GM18517 (cell line): ENCODE results near the gene CFHR5.
"Not testable (repeated sequence)": the region's sequence is repeated elsewhere in the genome, so short reads cannot be mapped to it uniquely, and the experiment has no call there.

Experiments used
- ATAC-seq: cut with Tn5 transposase; IDR thresholded peaks from one replicate; pipeline ENCODE4 v1.9.1; 2021; ENCODE audit warnings: mild to moderate bottlenecking, moderate library complexity; ENCODE audit not compliant: unreplicated experiment

The CFHR5 gene

DNA sequence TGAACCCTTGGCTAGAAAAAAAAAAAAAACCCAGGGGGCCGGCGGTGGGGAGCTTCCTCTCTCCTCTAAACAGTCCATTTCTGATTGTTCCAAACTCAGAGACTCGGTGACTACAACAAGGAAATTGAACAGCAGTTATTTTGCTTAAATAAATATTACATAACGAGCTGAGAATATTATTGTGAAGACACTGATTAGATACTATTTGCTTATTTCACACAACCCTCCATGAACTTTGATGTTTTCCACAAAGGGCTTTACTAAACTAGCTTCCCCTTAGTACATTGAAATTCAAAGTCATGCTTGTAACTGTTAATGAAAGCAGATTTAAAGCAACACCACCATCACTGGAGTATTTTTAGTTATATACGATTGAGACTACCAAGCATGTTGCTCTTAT is at the start of gene CFHR5:
CFHR5 (plus strand) TSS at position 279 of the 400 bp plus-strand sequence; CDS start at position 388, 109 bp downstream.
- no peak for ATAC-seq

DNA sequence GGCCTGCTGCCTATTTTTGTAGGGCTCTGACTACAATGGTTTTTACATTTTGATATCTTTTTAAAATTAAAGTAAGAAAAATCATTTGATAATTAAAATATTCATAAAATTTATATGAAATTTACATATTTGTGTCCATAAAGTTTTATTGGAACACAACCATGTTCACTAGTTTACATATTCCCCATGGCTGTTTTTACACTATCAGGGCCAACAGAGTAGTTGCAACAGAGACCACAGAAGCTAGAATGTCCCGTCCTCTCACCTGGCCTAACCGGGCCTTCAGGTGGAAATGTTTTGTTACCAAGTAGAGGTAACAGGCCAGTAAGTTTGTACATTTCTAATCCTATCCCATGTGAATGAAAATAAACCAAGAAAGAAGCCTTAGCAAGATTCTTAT is 44.5 kb upstream of the CFHR5 start:
- not testable (repeated sequence) for ATAC-seq

DNA sequence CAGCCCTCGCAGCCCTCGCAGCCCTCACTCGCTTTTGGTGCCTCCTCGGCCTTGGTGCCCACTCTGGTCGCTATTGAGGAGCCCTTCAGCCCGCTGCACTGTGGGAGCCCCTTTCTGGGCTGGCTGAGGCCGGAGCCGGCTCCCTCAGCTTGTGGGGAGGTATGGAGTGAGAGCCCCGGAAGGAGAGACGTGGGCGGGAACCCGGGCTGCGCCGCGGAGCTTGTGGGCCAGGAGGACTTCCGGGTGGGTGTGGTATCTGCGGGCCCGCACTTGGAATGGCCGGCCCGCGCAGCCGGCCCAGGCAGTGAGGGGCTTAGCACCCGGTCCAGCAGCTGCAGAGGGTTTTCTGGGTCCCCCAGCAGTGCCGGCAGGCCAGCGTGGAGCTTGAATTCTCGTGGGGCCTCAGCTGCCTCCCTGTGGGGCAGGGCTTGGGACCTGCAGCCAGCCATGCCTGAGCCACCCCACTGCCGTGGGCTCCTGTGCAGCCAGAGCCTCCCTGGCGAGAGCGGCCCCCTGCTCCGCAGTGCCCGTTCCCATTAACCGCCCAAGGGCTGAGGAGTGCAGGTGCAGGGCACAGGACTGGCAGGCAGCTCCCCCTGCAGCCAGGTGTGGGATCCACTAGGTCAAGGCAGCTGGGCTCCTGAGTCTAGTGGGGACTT is 43.7 kb upstream of the CFHR5 start:
- ATAC-seq, result no peak

DNA sequence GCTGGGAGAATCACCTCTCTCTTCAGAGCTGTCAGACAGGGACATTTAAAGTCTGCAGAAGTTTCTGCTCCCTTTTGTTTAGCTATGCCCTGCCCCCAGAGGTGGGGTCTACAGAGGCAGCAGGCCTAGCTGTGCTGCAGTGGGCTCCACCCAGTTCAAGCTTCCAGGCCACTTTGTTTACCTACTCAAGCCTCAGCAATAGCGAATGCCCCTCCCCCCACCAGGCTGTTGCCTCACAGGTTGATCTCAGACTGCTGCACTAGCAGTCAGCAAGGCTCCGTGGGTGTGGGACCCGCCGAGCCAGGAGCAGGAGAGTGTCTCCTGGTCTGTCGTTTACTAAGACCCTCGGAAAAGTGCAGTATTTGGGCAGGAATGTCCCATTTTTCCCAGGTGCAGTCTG is 35.9 kb upstream of the CFHR5 start:
- ATAC-seq, result not testable (repeated sequence)

DNA sequence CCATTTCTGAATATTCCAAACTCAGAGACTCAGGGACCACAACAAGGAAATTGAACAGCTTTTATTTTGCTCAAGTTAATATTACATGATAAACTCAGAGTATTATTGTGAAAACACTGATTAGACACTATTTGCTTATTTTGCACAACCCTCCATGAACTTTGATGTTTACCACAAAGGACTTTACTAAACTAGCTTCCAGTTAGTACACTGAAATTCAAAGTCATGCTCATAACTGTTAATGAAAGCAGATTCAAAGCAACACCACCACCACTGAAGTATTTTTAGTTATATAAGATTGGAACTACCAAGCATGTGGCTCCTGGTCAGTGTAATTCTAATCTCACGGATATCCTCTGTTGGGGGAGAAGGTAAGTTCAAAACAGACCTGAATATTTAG is 33.8 kb upstream of the CFHR5 start, which contains the start of gene CFHR2:
CFHR2 (plus strand) TSS at position 171 of the 400 bp plus-strand sequence; CDS start at position 314, 143 bp downstream.
- not testable (repeated sequence) for ATAC-seq

DNA sequence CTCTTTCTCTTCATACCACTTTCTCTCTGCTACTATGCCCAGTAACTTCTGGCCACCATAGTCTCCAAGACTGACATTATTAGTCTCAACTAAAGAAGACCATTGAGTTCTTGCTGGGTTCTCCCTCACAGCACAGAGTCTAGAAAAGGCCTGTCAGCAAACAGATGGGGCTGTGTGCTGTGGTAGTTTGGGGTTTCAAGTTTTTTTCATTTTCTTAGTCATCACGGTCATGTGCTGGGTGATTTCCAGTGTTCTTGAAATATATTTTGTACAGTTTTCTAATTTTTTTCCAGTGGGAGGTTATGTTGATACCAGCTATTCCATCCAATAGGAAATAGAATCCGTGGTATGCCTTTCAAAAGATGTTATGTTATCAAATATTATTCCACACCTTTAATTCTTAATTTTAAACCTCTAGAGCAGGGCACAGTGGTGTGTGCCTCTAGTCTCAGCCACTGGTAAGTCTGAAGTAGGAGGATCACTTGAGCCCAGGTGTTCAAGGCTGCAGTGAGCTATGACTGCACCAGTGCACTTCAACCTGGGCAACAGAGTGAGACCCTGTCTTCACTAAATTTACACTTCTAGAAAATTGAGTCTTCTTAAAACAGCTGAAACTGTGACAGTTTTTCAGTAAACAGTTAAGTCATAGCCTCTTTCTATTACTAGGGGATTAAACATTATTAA is 25.5 kb upstream of the CFHR5 start:
- peak; percentile 86 for ATAC-seq

DNA sequence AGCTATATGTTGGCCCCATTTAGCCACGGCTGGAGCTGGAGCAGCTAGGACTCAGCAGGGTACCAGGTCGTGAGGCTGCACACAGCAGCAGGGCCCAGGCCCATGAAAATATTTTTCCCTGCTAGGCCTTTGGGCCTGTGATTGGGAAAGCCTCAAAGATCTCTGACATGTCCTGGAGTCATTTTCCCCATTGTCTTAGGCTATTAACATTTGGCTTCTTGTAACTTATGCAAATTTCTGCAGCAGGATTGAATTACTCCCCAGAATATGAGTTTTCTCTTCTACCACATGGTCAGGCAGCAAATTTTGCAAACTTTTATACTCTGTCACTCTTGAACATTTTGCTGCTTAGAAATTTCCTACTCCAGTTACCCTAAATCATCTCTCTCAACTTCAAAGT is 22.6 kb upstream of the CFHR5 start:
- no peak for ATAC-seq

DNA sequence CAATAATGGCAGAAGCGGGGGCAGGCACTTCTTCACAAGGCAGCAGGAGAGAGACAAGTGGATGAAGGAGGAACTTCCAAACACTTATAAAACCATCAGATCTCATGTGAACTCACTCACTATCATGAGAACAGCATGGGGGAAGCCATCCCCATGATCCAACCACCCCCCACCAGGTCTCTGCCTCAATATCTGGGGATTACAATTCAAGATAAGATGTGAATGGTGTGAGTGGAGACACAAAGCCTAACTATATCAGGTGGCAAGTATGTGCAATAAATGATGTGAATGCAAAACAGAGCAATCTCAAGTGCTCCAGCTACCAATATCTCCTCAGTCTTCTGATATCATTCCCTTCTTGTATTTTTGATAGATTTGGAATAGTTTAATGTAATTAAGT is 21.4 kb upstream of the CFHR5 start:
- no peak for ATAC-seq

DNA sequence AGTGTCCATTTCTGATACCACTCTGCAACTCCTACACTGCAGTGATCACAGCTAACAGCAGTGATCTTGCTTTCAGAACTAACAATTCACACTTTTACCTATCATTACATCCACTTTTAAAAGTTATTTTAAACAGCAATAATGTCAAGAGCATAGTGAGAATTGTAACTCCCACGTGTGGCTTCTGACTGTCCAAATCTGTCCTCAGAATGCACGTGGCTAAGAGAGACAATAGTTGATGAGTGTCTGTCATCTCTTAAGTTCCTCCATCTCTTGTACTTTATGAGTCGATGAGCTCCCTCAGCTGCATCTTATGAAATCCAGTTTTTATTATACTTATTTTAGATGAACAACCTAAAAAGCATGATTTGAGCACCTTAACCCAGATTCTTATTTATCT is 16.5 kb upstream of the CFHR5 start:
- ATAC-seq, result peak; percentile 72

DNA sequence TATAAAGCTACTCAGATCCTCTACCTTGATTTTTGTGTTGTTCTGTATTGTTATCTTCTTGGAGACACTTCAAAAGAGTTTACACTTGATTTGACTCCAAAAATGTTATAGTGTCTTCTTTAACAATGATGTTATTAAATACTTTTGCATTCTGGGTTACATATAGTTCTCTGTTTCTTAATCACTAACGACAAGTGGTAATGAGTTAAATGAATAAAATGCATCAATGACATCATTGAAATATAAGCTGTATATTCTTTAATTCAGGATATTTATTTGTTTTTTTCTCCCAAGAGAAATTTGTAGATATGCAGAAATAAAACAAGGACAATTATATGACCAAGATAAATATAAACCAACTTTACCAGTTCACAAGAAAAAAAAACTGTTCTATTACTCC is 7.2 kb upstream of the CFHR5 start:
- ATAC-seq, result no peak

DNA sequence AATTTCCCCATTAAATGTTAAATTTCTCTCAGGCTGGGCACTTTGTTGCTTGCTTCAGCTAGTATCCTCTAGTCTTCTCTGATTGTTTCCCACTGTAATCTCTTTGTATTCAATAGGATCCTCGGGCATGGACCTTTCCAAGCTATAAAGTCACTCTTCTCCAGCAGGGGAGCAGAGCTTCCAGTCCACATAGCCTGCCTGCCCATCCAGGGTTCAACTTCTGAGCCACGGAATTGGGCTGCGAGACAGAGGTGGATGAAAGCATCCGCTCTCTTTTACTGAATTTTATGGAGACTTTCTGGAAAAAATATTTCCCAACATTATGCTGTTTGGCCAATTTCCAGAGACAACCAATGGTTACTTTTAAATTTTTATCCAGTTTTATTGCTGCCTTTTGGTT is 1.1 kb upstream of the CFHR5 start:
- ATAC-seq, result no peak

DNA sequence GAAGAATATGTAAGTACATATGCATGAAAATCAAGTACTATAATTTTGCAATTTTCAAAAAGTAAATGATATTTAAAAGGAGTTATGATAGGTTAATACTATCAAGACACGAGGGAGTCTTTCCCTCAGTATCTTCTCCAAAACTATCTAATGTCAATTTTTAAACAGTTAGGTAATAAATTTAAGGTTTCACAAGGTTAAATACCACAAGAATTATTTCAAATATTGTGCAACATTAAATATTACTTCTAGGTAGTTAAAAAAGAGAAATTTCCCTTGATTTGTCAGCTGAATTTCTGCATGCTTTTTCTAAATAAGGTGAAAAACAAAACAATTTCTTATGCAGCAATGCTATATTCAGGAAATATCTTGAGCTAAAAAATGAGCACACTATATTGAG is 3.5 kb downstream of the CFHR5 start:
- no peak for ATAC-seq

DNA sequence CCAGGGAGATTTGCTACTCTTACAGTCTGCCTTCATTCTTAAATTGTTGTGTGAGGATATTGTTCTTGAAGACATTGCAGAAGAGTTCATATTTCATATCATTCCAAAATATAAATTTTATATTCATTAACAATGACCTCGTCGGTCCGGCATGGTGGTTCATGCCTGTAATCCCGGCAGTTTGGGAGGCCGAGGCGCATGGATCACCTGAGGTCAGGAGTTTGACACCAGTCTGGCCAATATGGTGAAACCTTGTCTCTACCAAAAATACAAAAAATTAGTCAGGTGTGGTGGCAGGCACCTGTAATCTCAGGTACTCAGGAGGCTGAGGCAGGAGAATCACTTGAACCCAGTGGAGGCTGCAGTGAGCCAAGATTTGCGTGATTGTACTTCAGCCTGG is 4.9 kb downstream of the CFHR5 start:
- not testable (repeated sequence) for ATAC-seq

DNA sequence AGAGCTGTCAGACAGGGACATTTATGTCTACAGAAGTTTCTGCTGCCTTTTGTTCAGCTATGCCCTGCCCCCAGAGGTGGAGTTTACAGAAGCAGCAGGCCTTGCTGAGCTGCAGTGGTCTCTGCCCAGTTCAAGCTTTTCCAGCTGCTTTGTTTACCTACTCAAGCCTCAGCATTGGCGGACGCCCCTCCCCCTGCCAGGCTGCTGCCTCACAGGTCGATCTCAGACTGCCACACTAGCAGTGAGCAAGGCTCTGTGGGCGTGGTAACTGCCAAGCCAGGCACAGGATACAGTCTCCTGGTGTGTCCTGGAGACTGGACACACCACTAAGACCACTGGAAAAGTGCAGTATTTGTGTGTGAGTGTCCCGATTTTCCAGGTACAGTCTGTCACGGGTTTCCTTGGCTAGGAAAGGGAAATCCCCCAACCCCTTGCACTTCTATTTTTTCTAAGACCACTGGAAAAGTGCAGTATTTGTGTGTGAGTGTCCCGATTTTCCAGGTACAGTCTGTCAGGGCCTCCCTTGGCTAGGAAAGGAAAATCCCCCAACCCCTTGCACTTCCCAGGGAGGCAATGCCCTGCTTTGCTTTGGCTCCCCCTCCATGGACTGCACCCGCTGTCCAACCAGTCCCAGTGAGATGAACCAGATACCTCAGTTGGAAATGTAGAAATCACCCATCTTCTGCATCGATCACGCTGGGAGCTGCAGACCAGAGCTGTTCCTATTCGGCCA is 14.7 kb downstream of the CFHR5 start:
- not testable (repeated sequence) for ATAC-seq

DNA sequence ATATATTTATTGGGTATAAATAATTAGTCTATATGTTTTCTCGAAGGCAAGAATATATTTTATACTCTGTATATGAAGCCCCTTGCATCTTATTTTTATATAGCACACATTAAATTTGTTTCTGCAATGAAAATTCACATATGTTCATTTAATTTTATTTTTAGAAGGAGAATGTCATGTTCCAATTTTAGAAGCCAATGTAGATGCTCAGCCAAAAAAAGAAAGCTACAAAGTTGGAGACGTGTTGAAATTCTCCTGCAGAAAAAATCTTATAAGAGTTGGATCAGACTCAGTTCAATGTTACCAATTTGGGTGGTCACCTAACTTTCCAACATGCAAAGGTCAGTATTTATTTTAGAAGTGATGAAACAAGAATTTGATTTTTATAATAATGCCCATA is 16.6 kb downstream of the CFHR5 start:
- no peak for ATAC-seq

DNA sequence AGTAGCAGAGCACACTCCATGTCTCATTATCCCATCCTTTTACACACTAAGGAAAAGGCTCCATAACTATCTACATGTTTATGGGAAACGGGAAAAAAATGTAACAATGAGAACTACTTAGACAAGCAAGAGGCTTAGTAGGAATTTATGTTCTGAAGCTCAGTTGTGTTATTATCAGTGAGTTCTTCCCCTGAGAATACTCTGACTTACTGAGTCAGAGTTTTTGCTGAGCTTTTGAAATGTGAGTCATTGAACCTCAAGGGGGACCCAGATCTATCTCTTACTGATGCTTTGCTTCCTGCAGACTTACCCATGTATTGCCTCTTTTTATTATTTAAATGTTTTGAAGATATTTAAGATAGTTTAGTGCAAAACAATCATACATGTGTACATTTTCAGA is 20.1 kb downstream of the CFHR5 start:
- no peak for ATAC-seq

DNA sequence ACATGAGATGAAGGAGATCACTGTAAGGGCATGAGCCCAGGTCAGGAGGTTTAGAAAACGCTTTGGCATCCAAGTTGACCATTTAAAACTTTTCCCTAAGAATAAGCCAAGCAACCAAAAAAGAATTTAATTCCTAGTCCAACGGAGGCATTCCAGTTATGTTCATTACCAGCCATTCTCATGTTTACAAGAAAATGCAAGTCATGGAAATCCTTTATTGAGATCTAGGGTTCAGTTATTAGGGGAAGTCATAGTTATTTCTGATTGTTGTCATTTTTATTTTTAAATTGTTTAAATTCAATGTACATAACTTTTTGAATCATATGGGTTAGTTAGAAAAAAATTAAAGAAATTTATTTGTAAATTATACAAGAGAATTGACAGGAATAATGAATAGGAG is 24.5 kb downstream of the CFHR5 start:
- no peak for ATAC-seq

DNA sequence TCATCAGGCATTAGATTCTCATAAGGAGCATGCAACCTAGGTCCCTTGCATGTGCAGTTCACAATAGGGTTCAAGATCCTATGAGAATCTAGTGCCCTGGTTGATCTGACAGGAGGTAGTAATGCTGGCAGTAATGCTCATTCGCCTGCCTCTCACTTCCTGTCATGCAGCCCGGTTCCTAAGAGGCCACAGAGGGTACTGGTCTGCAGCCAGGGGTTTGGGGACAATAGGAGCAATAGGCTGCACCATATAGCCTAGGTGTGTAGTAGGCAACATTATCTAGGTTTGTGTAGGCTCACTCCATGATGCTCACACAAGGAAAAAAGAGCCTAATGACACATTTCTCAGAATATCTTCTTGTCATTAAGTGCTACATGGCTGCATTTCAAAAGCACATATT is 25.8 kb downstream of the CFHR5 start:
- ATAC-seq, result no peak

DNA sequence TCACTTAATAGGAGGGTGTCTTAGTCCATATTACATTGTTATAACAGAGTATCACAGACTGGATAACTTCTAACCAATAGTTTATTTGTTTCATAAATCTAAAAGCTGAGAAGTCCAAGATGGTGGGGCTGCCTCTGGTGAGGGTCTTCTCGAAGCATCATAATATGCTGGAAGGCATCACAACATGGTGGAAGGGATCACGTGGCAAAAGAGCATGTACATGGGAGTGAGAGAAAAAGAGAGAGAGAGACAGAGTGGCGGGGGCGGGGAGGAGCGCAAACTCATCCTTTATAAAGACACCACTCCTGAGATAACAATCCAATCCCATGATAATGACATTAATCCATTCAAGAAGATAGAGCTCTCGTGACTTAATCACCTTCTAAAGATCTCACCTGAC is 31.5 kb downstream of the CFHR5 start:
- no peak for ATAC-seq

DNA sequence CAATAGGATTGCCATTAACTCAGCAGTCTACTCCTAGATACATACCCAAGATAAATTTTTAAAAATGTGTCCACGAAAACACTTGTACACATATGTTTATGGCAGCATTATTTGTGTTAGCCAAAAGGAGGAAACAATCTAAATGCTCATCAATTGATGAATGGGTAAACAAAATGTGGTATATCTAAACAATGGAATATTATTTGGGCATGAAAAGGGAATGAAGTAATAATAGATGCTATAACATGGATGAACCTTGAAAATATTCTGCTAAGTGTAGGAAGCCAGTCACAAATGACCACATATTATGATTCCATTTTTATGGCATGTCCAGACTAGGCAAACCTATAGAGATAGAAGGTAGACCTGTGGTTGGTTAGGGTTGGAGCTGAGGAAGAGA is 34.3 kb downstream of the CFHR5 start:
- no peak for ATAC-seq

DNA sequence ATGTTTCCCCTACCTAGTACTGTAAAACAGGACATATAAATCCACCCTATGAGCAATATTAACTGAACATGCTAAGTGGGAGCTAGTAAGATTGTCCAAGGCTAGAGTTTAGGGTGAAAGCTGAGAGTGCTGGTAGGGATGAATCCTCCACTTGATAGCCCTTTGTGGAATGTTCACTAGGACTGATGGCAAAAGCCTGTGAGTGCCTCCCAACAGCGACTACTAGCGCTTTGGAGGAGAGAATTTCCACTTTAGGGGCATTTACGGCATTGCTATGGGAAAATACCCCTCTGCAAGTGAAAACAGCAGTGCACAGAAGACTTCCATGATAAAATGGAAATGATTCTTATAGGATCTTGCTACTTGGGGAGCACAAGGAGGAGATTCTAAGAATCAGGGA is 35.9 kb downstream of the CFHR5 start:
- no peak for ATAC-seq

DNA sequence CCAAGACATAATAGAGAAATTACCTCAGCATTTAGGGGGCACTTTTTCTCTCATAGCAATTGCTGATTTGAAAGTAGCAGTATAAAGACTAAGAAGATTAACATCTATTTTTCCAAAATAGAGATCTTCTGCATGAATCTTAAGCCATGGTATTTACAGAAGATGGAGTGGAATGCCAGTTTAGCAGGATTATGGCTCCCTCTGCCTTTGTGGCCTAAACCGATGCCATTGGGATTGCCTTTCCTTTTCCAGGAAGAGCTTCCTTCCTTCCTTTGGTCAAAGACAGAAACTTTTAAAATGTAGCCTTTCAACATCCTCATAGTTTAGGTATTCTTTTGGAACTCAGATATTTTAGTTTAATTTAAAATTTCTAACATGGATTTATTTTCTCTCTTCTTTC is 39.4 kb downstream of the CFHR5 start:
- no peak for ATAC-seq
